SK-N-SH treated with all-trans-retinoic acid at 6 μM for 48 hours (cell line): ENCODE results near the gene CERK.

ENCODE experiments used
- ATAC-seq: fragments of 200-7000 bp; cut with Tn5 transposase; 3 replicates; pipeline ENCODE4 v1.9.1; 2020; ENCODE audit warnings: mild to moderate bottlenecking, moderate library complexity
- ARNTL ChIP-seq: fragments of 450-650 bp; formaldehyde crosslinking; IDR thresholded peaks from 2 replicates; pipeline ENCODE4 v1.5.0; 2020; ENCODE audit warnings: low read depth, mild to moderate bottlenecking, moderate library complexity, borderline replicate concordance
- BACH2 ChIP-seq: fragments of 250-450 bp; sonication (Bioruptor Pico); IDR thresholded peaks from 2 replicates; pipeline ENCODE4 v1.9.0; 2021; ENCODE audit warnings: mild to moderate bottlenecking, borderline replicate concordance
- CSDC2 ChIP-seq: fragments of 250-450 bp; sonication (Bioruptor Pico); IDR thresholded peaks from 2 replicates; pipeline ENCODE4 v1.5.0; 2020; ENCODE audit warnings: mild to moderate bottlenecking, moderate library complexity
- ESRRG ChIP-seq: fragments of 250-450 bp; sonication (Bioruptor Pico); IDR thresholded peaks from 2 replicates; pipeline ENCODE4 v1.6.1; 2021; ENCODE audit warnings: mild to moderate bottlenecking
- GLIS3 ChIP-seq: fragments of 250-450 bp; sonication (Bioruptor Pico); IDR thresholded peaks from 2 replicates; pipeline ENCODE4 v1.5.0; 2020; ENCODE audit warnings: mild to moderate bottlenecking, moderate library complexity
- ISL1 ChIP-seq: fragments of 250-450 bp; sonication (Bioruptor Pico); IDR thresholded peaks from 2 replicates; pipeline ENCODE4 v2.1.2; 2022; ENCODE audit warnings: mild to moderate bottlenecking, moderate library complexity
- OSR1 ChIP-seq: fragments of 250-450 bp; sonication (Bioruptor Pico); IDR thresholded peaks from 2 replicates; pipeline ENCODE4 v1.8.0; 2022; ENCODE audit warnings: moderate library complexity, mild to moderate bottlenecking, inconsistent platforms
- PPARA ChIP-seq: fragments of 250-450 bp; sonication (Bioruptor Pico); IDR thresholded peaks from 2 replicates; pipeline ENCODE4 v1.5.0; 2020; ENCODE audit warnings: mild to moderate bottlenecking, borderline replicate concordance
- RARB ChIP-seq: fragments of 250-450 bp; sonication (Bioruptor Pico); IDR thresholded peaks from 2 replicates; pipeline ENCODE4 v1.8.0; 2021; ENCODE audit warnings: mild to moderate bottlenecking, moderate library complexity
- TOX ChIP-seq: fragments of 250-450 bp; sonication (Bioruptor Pico); IDR thresholded peaks from 2 replicates; pipeline ENCODE4 v1.8.0; 2021; ENCODE audit warnings: mild to moderate bottlenecking, moderate library complexity, borderline replicate concordance
- ZC3H10 ChIP-seq: fragments of 250-450 bp; sonication (Bioruptor Pico); IDR thresholded peaks from 2 replicates; pipeline ENCODE4 v1.5.1; 2021; ENCODE audit warnings: mild to moderate bottlenecking, moderate library complexity
- ZFP3 ChIP-seq: fragments of 250-450 bp; sonication (Bioruptor Pico); IDR thresholded peaks from 2 replicates; pipeline ENCODE4 v1.5.0; 2020; ENCODE audit warnings: mild to moderate bottlenecking, moderate library complexity
- ZFP30 ChIP-seq: fragments of 450-650 bp; formaldehyde crosslinking; IDR thresholded peaks from 2 replicates; pipeline ENCODE4 v1.5.0; 2022; ENCODE audit warnings: mild to moderate bottlenecking, moderate library complexity
- ZNF565 ChIP-seq: fragments of 450-650 bp; formaldehyde crosslinking; conservative IDR thresholded peaks from 2 replicates; pipeline ENCODE4 v1.5.0; 2020; ENCODE audit warnings: low read depth, mild to moderate bottlenecking, moderate library complexity
- TF ChIP-seq, protein P1 (sequence below): fragments of 250-450 bp; sonication (Bioruptor Pico); IDR thresholded peaks from 2 replicates; pipeline ENCODE4 v1.5.1; 2021; ENCODE audit warnings: mild to moderate bottlenecking, moderate library complexity
- TF ChIP-seq, protein P2 (sequence below): fragments of 250-450 bp; sonication (Bioruptor Pico); IDR thresholded peaks from 2 replicates; pipeline ENCODE4 v1.8.0; 2021; ENCODE audit warnings: low read depth, mild to moderate bottlenecking, moderate library complexity, borderline replicate concordance
- TF ChIP-seq, protein P3 (sequence below): fragments of 250-450 bp; sonication (Bioruptor Pico); IDR thresholded peaks from 2 replicates; pipeline ENCODE4 v1.5.0; 2020; ENCODE audit warnings: mild to moderate bottlenecking, moderate library complexity
- TF ChIP-seq, protein P4 (sequence below): fragments of 250-450 bp; sonication (Bioruptor Pico); IDR thresholded peaks from 2 replicates; pipeline ENCODE4 v1.8.0; 2020; ENCODE audit warnings: mild to moderate bottlenecking, moderate library complexity, borderline replicate concordance
- TF ChIP-seq, protein P5 (sequence below): fragments of 250-450 bp; sonication (Bioruptor Pico); IDR thresholded peaks from 2 replicates; pipeline ENCODE4 v1.5.1; 2020; ENCODE audit warnings: low read depth, mild to moderate bottlenecking, moderate library complexity

The CERK gene

DNA sequence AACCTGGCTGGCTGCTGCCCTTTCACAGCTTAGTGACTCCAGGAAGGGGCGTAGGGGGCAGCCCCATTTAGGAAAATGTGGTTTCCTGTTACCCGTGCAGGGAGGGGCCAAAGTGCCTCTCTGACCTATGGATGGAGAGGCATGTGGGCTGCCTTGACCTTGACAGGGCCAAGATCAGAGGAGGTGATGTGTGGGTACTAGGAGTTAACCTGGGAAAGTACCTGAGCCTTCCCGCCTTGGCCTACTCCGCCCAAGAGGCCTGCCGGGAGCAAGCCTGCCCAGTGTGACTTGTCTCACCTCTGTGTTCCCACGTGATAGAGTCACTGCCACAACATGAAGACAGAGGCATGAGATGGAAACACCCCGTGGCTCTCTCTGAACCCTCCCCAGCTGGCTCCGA lies 84.5 kb downstream of the CERK start:
- ATAC-seq, result no peak
- no peak for TF ChIP-seq ZFP3 (CRISPR knock-in tag)
- TF ChIP-seq, protein P1, sequence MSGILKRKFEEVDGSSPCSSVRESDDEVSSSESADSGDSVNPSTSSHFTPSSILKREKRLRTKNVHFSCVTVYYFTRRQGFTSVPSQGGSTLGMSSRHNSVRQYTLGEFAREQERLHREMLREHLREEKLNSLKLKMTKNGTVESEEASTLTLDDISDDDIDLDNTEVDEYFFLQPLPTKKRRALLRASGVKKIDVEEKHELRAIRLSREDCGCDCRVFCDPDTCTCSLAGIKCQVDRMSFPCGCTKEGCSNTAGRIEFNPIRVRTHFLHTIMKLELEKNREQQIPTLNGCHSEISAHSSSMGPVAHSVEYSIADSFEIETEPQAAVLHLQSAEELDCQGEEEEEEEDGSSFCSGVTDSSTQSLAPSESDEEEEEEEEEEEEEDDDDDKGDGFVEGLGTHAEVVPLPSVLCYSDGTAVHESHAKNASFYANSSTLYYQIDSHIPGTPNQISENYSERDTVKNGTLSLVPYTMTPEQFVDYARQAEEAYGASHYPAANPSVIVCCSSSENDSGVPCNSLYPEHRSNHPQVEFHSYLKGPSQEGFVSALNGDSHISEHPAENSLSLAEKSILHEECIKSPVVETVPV (CRISPR knock-in tag), result no peak
- no peak for TF ChIP-seq OSR1
- no peak for TF ChIP-seq ZC3H10 (CRISPR knock-in tag)
- TF ChIP-seq PPARA, result no peak
- TF ChIP-seq, protein P2, sequence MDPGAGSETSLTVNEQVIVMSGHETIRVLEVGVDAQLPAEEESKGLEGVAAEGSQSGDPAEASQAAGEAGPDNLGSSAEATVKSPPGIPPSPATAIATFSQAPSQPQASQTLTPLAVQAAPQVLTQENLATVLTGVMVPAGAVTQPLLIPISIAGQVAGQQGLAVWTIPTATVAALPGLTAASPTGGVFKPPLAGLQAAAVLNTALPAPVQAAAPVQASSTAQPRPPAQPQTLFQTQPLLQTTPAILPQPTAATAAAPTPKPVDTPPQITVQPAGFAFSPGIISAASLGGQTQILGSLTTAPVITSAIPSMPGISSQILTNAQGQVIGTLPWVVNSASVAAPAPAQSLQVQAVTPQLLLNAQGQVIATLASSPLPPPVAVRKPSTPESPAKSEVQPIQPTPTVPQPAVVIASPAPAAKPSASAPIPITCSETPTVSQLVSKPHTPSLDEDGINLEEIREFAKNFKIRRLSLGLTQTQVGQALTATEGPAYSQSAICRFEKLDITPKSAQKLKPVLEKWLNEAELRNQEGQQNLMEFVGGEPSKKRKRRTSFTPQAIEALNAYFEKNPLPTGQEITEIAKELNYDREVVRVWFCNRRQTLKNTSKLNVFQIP (CRISPR knock-in tag), result no peak
- TF ChIP-seq, protein P3, sequence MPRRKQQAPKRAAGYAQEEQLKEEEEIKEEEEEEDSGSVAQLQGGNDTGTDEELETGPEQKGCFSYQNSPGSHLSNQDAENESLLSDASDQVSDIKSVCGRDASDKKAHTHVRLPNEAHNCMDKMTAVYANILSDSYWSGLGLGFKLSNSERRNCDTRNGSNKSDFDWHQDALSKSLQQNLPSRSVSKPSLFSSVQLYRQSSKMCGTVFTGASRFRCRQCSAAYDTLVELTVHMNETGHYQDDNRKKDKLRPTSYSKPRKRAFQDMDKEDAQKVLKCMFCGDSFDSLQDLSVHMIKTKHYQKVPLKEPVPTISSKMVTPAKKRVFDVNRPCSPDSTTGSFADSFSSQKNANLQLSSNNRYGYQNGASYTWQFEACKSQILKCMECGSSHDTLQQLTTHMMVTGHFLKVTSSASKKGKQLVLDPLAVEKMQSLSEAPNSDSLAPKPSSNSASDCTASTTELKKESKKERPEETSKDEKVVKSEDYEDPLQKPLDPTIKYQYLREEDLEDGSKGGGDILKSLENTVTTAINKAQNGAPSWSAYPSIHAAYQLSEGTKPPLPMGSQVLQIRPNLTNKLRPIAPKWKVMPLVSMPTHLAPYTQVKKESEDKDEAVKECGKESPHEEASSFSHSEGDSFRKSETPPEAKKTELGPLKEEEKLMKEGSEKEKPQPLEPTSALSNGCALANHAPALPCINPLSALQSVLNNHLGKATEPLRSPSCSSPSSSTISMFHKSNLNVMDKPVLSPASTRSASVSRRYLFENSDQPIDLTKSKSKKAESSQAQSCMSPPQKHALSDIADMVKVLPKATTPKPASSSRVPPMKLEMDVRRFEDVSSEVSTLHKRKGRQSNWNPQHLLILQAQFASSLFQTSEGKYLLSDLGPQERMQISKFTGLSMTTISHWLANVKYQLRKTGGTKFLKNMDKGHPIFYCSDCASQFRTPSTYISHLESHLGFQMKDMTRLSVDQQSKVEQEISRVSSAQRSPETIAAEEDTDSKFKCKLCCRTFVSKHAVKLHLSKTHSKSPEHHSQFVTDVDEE (CRISPR knock-in tag), result no peak
- no peak for TF ChIP-seq ISL1
- TF ChIP-seq, protein P4, sequence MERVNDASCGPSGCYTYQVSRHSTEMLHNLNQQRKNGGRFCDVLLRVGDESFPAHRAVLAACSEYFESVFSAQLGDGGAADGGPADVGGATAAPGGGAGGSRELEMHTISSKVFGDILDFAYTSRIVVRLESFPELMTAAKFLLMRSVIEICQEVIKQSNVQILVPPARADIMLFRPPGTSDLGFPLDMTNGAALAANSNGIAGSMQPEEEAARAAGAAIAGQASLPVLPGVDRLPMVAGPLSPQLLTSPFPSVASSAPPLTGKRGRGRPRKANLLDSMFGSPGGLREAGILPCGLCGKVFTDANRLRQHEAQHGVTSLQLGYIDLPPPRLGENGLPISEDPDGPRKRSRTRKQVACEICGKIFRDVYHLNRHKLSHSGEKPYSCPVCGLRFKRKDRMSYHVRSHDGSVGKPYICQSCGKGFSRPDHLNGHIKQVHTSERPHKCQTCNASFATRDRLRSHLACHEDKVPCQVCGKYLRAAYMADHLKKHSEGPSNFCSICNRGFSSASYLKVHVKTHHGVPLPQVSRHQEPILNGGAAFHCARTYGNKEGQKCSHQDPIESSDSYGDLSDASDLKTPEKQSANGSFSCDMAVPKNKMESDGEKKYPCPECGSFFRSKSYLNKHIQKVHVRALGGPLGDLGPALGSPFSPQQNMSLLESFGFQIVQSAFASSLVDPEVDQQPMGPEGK (CRISPR knock-in tag), result no peak
- no peak for TF ChIP-seq TOX (CRISPR knock-in tag)
- TF ChIP-seq RARB (CRISPR knock-in tag), result no peak
- TF ChIP-seq, protein P5, sequence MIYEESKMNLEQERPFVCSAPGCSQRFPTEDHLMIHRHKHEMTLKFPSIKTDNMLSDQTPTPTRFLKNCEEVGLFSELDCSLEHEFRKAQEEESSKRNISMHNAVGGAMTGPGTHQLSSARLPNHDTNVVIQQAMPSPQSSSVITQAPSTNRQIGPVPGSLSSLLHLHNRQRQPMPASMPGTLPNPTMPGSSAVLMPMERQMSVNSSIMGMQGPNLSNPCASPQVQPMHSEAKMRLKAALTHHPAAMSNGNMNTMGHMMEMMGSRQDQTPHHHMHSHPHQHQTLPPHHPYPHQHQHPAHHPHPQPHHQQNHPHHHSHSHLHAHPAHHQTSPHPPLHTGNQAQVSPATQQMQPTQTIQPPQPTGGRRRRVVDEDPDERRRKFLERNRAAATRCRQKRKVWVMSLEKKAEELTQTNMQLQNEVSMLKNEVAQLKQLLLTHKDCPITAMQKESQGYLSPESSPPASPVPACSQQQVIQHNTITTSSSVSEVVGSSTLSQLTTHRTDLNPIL, result no peak
- TF ChIP-seq ARNTL (CRISPR knock-in tag), result no peak
- TF ChIP-seq GLIS3, result no peak
- TF ChIP-seq CSDC2 (CRISPR knock-in tag), result no peak
- no peak for TF ChIP-seq BACH2 (CRISPR knock-in tag)
- TF ChIP-seq ZFP30 (CRISPR knock-in tag), result no peak
- no peak for TF ChIP-seq ZNF565 (CRISPR knock-in tag)

DNA sequence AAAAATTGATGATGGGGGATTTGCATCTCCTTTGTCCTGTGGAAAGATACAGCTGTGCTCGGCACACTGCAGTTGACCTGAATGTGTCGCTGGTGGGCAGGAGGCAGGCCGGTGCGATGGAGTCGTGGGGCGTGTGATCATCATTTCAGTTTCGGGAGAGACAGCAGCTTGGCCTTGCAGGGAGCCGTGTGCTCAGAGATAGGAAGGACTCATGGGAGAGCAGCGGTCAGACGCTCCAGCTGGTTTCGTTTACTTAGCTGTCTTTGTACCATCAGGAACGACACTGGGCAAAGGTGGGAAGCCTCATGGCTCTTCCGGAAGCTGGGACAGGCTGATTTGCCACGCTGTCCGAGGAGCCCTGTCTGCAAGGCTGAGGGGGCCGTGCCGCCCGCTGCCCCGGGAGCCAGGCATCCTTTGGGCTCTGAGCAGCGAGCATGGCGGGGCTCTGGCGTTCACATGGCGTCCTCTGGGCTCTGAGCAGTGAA lies 85.2 kb downstream of the CERK start:
- no peak for ATAC-seq
- TF ChIP-seq RARB (CRISPR knock-in tag), result no peak
- TF ChIP-seq, protein P3 (CRISPR knock-in tag), result no peak
- TF ChIP-seq ESRRG (CRISPR knock-in tag), result no peak
- TF ChIP-seq, protein P1 (CRISPR knock-in tag), result no peak
- TF ChIP-seq, protein P5, result no peak
- no peak for TF ChIP-seq TOX (CRISPR knock-in tag)
- TF ChIP-seq, protein P4 (CRISPR knock-in tag), result no peak
- TF ChIP-seq GLIS3, result no peak
- no peak for TF ChIP-seq ZFP3 (CRISPR knock-in tag)
